GM20000 (cell line): ENCODE data around the gene HDGF.

Experiments used
- DNase-seq: peaks from one replicate; pipeline ENCODE4 v3.0.0; 2012; ENCODE audit warnings: low spot score
- TF ChIP-seq, protein P1 (sequence below): IDR thresholded peaks from 2 replicates; pipeline ENCODE4 v1.5.1; 2012; ENCODE audit warnings: mild to moderate bottlenecking, control low read depth; ENCODE audit errors: extremely low read depth, missing control alignments

The HDGF gene

DNA sequence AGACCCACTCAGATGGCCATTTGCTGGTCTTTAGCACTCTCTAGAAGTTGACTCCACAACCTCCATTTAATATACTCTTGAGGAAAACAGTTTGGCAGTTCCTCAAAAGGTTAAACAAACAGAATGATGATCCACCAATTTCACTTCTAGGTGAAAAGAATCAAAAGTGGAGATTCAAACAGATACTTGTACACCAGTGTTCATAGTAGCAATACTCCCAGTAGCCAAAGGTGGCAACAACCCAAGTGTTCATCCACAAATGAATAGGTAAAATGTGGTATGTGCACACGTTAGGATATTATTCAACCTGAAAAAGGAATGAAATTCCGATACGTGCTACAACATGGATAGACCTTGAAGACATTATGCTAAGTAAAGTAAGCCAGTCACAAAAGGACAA is 22.1 kb upstream of the HDGF start:
- DNase-seq = no peak
- TF ChIP-seq, protein P1, sequence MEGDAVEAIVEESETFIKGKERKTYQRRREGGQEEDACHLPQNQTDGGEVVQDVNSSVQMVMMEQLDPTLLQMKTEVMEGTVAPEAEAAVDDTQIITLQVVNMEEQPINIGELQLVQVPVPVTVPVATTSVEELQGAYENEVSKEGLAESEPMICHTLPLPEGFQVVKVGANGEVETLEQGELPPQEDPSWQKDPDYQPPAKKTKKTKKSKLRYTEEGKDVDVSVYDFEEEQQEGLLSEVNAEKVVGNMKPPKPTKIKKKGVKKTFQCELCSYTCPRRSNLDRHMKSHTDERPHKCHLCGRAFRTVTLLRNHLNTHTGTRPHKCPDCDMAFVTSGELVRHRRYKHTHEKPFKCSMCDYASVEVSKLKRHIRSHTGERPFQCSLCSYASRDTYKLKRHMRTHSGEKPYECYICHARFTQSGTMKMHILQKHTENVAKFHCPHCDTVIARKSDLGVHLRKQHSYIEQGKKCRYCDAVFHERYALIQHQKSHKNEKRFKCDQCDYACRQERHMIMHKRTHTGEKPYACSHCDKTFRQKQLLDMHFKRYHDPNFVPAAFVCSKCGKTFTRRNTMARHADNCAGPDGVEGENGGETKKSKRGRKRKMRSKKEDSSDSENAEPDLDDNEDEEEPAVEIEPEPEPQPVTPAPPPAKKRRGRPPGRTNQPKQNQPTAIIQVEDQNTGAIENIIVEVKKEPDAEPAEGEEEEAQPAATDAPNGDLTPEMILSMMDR = no peak

DNA sequence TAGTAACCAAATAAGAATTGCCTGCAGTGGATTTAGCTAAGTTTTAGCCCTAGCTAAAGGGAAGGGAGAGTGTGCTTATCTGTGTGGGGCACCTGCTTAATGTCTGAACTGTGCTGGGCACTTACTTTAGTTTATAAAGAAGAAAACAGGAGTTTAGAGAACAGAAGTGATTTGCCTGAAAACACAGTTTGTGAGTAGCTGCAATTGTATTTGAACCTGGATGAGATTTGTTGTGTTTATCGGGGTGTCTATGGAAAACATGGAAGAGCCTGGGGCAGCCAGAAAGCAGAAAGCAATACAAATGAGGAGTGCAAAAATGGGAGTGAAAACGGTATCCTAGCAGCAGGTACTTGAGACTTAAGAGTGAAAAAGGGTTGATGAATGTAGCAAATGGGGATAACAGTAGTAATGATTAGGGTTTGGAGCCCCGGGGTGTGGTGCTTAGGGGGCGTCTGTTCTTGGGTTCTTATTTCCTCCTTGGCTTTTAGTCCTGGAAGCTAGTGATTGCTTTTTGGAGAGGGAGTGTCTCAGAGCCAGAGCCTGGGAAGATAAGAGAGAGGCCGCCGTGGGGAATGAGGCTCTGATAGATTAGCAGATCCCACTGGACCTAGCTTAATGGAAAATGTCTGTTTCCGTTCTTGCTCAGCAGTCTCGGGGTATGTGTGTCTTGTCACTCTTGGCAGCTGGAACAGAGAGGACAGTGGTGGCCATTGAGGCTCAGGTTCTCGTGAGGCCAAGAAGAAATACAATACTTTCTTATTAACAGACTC is 21.4 kb upstream of the HDGF start:
- DNase-seq = no peak
- TF ChIP-seq, protein P1 = no peak

DNA sequence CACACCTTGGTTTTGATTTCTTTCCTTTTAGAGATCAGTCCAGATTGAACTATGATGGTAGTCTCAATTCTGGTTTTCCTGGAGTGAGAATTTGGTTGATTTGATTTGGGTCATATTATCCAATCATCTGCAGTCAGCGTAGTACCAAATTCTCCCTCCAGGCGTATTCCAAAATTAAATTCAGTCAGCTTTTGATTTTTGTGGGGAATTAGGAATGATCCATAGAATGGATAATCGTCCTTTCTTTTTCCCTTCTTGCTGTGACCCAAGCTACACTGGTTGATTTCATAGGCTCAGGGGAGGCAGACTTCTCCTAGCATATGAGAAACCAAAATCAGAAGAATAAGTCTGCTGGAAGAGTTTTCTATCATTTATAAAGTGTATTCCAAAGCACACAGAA is 20.7 kb upstream of the HDGF start:
- DNase-seq = no peak
- TF ChIP-seq, protein P1 = no peak

DNA sequence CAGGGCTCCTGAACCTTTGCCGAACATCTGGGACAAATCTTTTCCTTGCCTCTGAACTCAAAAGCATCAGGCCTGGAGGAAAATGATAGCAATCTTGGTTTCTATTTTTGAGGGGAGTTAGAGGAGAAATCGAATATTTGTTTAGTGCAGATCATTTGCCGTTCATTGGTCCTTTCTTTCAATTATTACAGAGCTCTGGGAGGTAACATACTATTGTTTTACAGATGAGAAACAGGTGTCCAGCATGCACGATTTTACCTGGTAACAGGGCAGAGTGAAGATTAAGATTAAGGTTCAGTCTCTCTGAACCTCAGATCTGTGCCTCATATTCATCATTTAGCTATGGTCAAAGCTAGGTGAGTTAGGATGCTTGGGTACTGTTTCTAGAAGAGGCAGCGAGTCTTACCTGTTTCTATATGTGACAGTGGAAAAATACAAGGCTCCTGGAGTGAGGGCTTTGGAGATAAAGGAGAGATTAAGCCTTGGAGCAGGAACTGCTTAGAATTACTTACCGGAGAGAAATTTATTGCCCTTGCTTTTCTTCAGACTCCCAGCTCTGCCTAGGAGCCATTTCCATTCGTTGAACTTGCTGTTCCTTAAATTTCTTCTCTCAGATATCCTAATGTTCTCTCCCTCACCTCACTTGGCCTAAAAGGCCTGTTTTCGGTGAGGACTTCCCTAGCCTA is 17.3 kb upstream of the HDGF start:
- TF ChIP-seq, protein P1 = no peak
- DNase-seq = no peak

DNA sequence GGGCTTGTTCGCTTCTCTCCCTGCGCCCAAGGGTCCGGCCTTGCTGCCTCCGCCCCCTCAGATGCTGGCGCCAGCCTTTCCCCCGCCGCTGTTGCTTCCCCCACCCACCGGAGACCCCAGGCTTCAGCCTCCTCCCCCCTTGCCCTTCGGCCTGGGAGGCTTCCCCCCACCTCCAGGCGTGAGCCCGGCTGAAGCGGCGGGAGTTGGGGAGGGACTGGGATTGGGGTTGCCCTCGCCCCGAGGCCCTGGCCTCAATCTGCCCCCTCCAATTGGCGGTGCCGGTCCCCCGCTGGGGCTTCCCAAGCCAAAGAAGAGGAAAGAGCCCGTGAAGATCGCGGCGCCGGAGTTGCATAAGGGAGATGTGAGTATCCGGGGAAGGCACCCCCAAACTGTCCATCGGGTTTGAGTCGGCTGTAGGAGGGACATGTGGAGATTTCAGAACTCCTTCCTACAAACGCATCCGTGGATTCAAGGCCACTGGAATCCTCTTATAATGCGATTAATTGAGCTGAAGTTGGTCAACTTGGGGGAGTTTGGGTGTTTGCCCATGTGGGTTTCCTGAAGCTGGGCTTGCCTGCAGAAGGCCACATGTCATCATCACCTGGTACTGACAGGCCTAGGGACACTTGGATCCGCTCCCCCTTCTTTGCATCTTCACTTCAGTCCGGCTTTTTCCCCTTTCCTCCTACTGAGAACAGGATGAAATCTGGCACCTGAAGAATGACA is 16.6 kb upstream of the HDGF start:
- TF ChIP-seq, protein P1 = no peak
- no peak for DNase-seq

DNA sequence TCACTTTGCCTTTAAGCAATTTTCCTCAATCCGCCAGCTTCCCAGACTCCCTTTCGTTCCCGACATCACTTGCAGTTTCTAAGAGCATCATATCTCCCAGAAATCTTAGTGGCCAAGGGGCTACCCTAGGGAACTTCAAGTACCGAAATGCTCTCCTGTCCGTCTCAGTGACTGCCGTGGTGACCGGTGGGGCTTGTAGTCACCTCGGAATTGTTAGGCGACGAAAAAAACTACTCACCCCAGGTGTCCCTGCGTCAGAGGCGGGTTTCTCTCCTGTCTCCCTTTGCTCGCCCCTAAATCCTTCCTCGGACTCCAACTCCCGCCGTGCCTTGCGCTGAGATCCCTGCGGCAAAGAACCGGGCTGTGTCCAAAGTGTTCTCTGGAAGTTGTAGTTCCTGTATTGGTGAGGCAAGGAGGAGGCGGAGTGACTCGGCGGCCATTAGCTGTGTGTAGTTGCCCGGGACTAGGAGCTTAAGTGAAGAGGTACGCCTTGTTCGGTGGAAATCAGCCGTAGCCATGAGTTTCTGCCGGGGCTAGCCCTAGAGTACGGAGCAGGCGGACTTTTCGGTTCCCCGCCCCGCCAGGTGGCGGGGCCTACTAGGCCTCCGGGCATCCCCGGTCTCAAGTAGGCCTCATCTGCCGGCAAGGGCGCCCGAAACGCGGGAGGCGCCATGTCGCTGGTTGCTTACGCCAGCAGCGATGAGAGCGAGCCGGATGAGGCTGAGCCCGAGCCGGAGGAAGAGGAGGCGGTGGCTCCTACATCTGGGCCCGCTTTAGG is 15.8 kb upstream of the HDGF start, which contains the start of gene PRCC:
Gene PRCC (plus strand): TSS at position 435 of the 778 bp plus-strand sequence. CDS start 237 bp downstream, at position 672.
- DNase-seq = peak; percentile 90
- TF ChIP-seq, protein P1 = no peak
